T-helper 1 cell treated with Interleukin-12 subunit alpha and Interleukin-12 subunit beta and Interleukin-4 antibody, amounts not matched to agents 30 μg/mL and 1 μg/mL, for 36 hours (primary cell): ENCODE measurements around the gene MCEE.
"Not testable (repeated sequence)": the region's sequence is repeated elsewhere in the genome, so short reads cannot be mapped to it uniquely, and the experiment has no call there.

Experiments used
- H3K27ac Mint-ChIP-seq: one replicate; pipeline ENCODE4 v1.8.0; 2021; ENCODE audit warnings: mild to moderate bottlenecking, mixed read lengths
- H3K27me3 Mint-ChIP-seq: one replicate; pipeline ENCODE4 v1.8.0; 2021; ENCODE audit warnings: low read depth, mixed read lengths
- H3K36me3 Mint-ChIP-seq: one replicate; pipeline ENCODE4 v1.8.0; 2021; ENCODE audit warnings: low read depth, mixed read lengths
- H3K4me1 Mint-ChIP-seq: one replicate; pipeline ENCODE4 v1.8.0; 2021; ENCODE audit warnings: low read depth, mixed read lengths
- H3K4me3 Mint-ChIP-seq: one replicate; pipeline ENCODE4 v1.8.0; 2021; ENCODE audit warnings: mild to moderate bottlenecking, moderate library complexity, mixed read lengths
- H3K9me3 Mint-ChIP-seq: one replicate; pipeline ENCODE4 v1.8.0; 2021; ENCODE audit warnings: mixed read lengths

The MCEE gene

DNA sequence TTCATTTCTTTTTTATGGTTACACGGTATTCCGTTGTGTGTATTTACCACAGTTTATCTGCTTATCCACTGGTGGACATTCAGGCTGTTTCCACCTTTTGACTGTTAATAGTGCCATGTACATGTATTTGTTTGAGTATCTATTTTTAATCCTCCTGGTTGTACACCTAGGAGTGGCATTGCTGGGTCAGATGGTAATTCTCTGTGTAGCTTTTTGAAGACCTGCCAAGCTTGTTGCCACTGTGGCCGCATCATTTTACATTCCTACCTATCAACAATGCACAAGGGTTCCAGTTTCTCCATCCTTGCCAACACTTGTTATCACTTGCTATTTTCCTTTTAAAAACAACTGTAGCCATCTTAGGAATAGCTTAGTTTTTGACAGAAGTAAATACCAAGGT lies 13.8 kb upstream of the MCEE start:
- H3K9me3 Mint-ChIP-seq, result no peaks in the 10 kb centered on the region
- no peak overlapping the region for H3K4me3 Mint-ChIP-seq
- H3K36me3 Mint-ChIP-seq, result peaks cover 56% of the 10 kb centered on the region
- no peaks in the 10 kb centered on the region for H3K4me1 Mint-ChIP-seq
- H3K27me3 Mint-ChIP-seq, result no peaks in the 10 kb centered on the region
- no peak overlapping the region for H3K27ac Mint-ChIP-seq

DNA sequence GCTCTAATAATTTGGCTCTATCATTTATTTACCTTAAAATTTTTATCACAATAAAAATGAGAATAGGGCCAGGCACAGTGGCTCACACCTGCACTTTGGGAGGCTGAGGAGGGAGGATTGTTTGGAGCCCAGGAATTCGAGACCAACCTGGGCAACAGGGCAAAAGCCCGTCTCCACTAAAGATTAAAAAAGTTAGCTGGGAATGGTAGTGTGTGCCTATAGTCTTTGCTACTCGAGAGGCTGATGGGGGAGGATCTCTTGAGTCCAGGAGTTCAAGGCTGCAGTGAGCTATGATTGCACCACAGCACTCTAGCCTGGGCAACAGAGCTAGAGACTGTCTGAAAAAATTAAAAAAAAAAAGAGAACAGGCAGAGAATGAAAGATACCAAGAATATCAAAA lies 6.1 kb upstream of the MCEE start:
- Mint-ChIP-seq H3K9me3 (no peaks in the 10 kb centered on the region), H3K4me1 (no peaks in the 10 kb centered on the region), H3K27me3 (no peaks in the 10 kb centered on the region), H3K36me3 (peaks cover 26% of the 10 kb centered on the region), H3K27ac (no peak overlapping the region), H3K4me3 (no peak overlapping the region)

DNA sequence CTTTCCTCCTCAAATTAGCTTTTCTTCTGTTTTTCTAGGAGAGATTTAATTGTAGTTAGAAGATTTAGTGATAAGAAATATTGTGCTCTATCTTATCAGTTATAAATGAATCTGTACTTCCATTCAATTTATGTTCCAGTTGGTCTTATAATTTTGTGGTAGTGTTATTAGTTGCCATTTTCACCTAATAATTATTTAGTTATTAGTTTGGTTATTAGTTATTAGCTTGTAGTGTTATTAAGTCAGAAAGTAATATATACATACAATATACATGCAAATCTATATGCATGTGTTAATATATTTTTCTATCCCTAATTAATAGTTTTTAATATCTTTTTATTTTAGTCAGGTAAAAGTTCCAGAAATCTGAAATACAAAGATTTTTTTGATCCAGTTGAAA lies 3.6 kb upstream of the MCEE start:
- no peak overlapping the region for H3K4me3 Mint-ChIP-seq
- H3K27ac Mint-ChIP-seq, result no peak overlapping the region
- H3K4me1 Mint-ChIP-seq, result peaks cover 5% of the 10 kb centered on the region
- H3K36me3 Mint-ChIP-seq, result peaks cover 16% of the 10 kb centered on the region
- H3K9me3 Mint-ChIP-seq, result no peaks in the 10 kb centered on the region
- H3K27me3 Mint-ChIP-seq, result no peaks in the 10 kb centered on the region

DNA sequence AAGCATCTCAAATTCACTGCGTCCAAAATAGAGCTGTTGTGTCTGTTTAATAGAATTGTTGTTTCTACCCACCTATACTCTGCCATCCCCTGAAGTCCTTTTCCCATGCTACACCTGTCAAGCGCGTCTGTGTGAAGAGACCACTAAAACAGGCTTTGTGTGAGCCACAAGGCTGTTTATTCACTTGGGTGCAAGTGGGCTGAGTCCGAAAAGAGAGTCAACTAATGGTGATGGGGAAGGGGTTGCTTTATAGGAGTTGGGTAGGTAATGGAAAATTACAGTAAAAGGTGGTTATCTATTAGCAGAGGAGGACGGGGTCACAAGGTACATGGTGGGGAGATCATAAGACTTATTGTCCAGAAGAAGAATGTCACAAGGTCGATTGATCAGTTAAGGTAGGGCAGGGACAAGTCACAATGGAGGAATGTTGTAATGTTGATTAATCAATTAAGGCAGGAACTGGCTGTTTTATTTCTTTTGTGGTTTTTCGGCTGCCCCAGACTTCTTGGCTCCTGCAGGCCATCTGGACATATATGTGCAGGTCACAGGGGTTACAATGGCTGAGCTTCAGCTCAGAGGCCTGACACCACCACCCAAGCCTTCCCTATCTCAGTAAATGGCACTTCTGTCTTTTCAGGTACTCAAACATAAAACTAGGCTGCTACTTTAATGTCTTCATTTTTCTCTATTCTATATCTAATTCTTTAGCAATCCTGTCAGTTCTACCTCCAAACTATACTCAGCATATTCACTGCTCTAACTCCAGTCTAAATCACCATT lies 1.5 kb upstream of the MCEE start:
- not testable (repeated sequence) for H3K27me3 Mint-ChIP-seq, H3K4me1 Mint-ChIP-seq, H3K9me3 Mint-ChIP-seq, H3K36me3 Mint-ChIP-seq, H3K4me3 Mint-ChIP-seq, H3K27ac Mint-ChIP-seq

DNA sequence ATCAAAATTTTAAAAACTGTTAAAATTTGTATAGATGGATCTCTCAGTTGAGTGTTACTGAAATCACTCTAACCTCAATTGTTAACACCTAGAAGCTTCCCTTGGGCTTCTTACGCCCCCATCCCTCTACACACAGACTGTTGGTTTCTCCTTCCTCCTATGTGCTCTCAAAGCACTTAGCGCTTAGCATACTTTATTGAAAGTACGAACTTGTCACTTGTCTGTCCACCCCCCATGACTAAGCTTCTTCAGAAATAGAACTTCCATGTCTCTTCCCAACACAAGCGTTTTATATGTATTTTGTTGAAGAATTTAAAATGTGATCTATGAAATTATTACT lies 846 bp upstream of the MCEE start:
- Mint-ChIP-seq H3K4me1 (peaks cover 9% of the 10 kb centered on the region), H3K36me3 (peaks cover 5% of the 10 kb centered on the region), H3K9me3 (no peaks in the 10 kb centered on the region)

DNA sequence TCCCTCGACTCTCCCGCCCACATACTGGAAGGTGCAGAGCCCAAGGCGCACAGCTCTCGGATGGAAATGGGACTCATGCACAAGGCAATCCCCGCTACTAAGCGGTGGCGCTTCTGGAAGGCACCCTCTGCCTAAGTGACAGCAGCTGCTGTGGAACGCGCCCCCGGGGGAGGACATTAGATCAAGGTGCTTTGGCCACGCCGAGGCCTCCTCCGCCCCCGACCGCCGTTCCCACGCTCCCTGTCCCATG lies 202 bp downstream of the MCEE start:
- Mint-ChIP-seq H3K27ac (no peak overlapping the region), H3K4me1 (peaks cover 9% of the 10 kb centered on the region), H3K36me3 (peaks cover 7% of the 10 kb centered on the region), H3K27me3 (no peaks in the 10 kb centered on the region), H3K4me3 (no peak overlapping the region), H3K9me3 (no peaks in the 10 kb centered on the region)

More for the DNA sequence above, 846 bp upstream of the MCEE start:
- H3K27ac Mint-ChIP-seq, result no peak overlapping the region
- H3K4me3 Mint-ChIP-seq, result no peak overlapping the region
- no peaks in the 10 kb centered on the region for H3K27me3 Mint-ChIP-seq

DNA sequence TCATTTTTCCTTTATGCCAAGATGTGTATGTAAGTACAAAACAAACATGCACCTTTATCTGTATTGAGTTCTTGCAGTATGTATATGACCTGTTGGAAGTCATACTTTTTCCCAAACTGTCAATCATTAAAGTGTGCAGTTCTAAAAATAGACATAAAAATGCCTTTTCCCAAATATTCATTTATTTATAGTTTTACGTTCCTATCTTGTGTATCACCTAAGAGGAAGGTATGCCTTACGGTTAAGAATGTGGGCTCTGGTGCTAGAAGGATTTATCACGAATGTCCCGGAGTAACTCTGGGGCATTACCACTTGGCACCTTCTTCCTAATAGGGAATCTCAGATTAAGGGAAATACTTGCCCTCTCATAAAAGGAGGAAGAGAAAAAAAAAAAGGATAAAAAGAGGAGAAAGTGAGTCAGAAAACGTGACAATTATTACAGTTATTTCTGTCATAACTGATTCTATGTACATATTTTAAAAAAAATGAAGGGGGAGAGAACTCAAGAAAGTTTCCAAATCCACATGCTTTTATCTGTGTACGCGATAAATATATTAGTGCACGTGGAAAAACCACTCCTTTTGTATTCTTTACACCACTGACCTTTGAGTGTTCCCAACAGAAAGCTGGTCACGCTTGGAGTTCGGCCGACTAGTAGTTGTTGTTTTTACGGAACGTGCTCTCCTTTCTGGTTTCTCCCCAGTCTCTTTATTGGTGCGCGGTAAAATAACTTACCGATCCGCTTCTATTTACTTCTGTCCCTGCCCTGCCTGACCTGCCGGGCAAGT lies 721 bp downstream of the MCEE start:
- H3K9me3 Mint-ChIP-seq, result no peaks in the 10 kb centered on the region
- H3K27me3 Mint-ChIP-seq, result no peaks in the 10 kb centered on the region
- no peak overlapping the region for H3K4me3 Mint-ChIP-seq
- H3K4me1 Mint-ChIP-seq, result peaks cover 9% of the 10 kb centered on the region
- H3K27ac Mint-ChIP-seq, result no peak overlapping the region
- peaks cover 4% of the 10 kb centered on the region for H3K36me3 Mint-ChIP-seq

DNA sequence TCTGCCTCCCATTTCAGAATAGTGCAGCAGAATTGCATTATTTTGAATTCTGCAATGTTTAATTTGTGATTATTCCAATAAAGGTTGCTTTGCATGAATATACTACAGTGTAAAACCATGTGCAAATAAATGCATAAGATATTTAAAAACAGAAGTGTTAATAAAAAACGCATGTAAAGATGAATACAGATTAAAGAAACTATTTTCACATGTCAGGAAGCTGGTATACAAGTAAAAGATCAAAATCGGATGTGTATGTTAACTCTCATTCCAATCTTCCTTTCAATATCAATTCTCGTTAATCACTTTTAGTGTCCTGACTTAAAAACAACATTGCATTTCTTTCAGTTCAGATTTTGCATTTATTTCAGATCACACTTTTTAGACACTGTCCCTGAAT lies 3.1 kb downstream of the MCEE start:
- Mint-ChIP-seq H3K36me3 (peaks cover 11% of the 10 kb centered on the region), H3K27ac (no peak overlapping the region), H3K4me3 (no peak overlapping the region), H3K4me1 (peaks cover 9% of the 10 kb centered on the region), H3K9me3 (no peaks in the 10 kb centered on the region), H3K27me3 (no peaks in the 10 kb centered on the region)

DNA sequence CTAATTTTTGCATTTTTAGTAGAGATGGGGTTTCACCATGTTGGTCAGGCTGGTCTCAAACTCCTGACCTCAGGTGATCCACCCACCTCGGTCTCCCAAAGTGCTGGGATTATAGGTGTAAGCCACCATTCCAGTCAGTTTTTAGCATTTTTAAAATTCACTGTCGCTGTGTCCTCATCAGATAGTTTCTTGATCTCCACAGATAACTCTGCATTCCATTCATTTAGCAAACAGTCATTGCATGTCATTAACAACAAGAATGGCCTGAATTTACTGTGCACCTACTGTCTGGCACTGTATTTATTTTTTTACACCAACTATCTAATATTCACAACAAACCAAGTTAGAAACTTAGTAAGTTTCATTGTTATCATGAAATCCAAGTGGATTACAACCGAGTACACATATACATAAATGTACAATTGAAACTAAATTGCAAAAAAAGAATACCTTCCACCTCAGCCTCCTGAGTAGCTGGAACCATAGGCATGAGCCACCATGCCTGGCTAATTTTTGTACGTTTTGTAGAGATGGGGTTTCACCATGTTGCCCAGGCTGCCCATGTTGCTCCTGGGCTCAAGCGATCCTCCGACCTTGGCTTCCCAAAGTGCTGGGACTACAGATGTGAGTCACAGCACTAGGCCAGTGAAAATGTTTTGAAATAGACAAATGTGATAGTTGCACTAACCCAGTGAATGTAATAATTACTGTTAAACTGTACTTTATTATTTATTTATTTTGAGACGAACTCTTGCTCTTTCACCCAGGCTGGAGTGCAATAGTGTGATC lies 4.3 kb downstream of the MCEE start:
- H3K36me3 Mint-ChIP-seq, result peaks cover 12% of the 10 kb centered on the region
- no peak overlapping the region for H3K27ac Mint-ChIP-seq
- H3K9me3 Mint-ChIP-seq, result no peaks in the 10 kb centered on the region
- peaks cover 9% of the 10 kb centered on the region for H3K4me1 Mint-ChIP-seq
- no peak overlapping the region for H3K4me3 Mint-ChIP-seq
- no peaks in the 10 kb centered on the region for H3K27me3 Mint-ChIP-seq

DNA sequence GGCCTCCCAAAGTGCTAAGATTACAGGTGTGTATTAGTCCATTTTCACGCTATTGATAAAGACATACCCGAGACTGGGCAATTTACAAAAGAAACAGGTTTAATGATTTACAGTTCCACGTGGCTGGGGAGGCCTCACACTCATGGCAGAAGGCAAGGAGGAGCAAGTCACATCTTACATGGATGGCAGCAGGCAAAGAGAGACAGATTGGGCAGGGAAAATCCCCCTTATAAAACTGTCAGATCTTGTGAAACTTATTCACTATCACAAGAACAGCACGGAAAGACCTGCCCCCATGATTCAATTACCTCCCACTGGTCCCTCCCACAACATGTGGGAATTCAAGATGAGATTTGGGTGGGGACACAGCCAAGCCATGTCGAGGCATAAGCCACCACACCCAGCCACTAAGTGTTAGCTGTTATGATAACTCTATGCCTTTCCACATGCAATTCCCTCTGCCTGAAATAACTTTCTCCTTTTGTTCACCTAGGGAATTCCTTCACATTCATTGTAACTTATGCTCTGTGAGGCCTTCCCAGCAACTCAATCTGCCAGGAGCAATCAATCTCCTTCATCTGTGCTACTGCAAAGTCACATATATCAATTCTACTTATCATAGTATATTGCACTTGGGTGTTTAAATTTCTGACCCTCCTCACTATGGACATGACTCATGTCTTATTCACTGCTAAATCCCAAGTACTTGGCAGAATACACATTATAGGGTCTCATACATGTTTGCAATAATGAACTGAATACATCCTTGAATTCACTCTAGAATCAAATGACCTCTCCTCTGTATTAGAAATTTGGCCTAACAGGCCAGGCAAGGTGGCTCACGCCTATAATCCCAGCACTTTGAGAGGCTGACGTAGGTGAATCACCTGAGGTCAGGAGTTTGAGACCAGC lies 7.4 kb downstream of the MCEE start:
- no peak overlapping the region for H3K4me3 Mint-ChIP-seq
- peaks cover 21% of the 10 kb centered on the region for H3K36me3 Mint-ChIP-seq
- H3K27me3 Mint-ChIP-seq, result no peaks in the 10 kb centered on the region
- H3K9me3 Mint-ChIP-seq, result no peaks in the 10 kb centered on the region
- H3K27ac Mint-ChIP-seq, result no peak overlapping the region
- no peaks in the 10 kb centered on the region for H3K4me1 Mint-ChIP-seq

DNA sequence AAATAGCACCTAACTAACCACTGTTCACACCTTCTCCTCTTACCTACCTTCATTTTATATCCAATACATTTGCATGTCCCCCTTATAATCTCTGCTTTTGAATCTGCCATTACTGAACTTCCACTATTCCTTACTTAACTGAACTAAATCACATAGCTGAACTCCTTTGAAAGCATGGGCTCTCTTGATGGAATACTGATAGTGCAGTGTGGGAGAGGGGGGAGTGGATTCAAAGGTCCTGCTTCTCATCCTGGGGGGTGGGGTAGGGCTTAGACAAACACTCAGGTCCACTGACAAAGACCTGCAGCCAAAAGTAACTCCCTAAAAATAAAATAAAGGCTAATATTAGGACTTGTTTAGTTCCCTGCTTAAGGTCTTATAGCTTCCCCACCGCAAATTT lies 8.6 kb downstream of the MCEE start:
- no peaks in the 10 kb centered on the region for H3K27me3 Mint-ChIP-seq
- no peak overlapping the region for H3K27ac Mint-ChIP-seq
- H3K36me3 Mint-ChIP-seq, result peaks cover 21% of the 10 kb centered on the region
- H3K4me3 Mint-ChIP-seq, result no peak overlapping the region
- no peaks in the 10 kb centered on the region for H3K4me1 Mint-ChIP-seq
- no peaks in the 10 kb centered on the region for H3K9me3 Mint-ChIP-seq

DNA sequence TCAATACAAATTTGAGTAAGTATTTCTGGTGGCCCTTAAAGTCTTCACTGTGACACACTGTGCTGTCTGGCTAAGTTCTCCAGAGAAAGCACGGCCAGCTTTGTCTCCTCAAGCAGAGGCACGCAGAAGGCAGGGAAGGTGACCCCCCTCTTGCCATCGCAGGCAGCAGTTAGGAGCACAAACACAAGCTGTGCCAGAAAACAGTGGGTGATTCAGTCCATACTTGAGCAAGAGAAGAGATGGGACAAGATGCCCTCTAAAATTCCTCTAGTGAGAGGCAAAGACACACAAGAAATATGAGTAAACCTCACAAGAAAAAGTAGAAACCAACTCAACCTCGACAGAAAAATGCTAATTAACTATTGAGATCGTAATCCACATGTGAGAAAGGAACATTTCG lies 9.8 kb downstream of the MCEE start:
- Mint-ChIP-seq H3K27me3 (no peaks in the 10 kb centered on the region), H3K4me1 (no peaks in the 10 kb centered on the region), H3K27ac (no peak overlapping the region), H3K9me3 (no peaks in the 10 kb centered on the region), H3K36me3 (peaks cover 21% of the 10 kb centered on the region), H3K4me3 (no peak overlapping the region)

DNA sequence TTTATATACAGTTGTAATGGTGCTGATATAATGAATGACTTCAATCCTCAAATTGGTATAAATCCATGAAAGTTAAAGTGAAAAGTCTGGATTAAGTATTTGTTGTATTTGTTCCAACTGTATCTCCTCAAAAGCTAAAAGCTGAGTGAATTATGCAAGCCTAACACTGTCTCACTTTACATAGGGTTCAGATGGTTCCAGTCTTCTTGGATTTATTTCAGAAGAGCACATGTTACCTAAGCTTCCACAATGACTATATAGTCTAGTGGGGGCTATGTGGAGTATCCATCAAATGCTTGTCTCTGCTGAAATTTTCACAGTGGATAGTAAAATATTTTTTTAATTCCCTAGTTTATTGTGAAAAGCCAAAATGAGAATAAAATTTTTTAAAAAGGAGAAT lies 13.0 kb downstream of the MCEE start:
- H3K4me1 Mint-ChIP-seq, result peaks cover 2% of the 10 kb centered on the region
- H3K27me3 Mint-ChIP-seq, result no peaks in the 10 kb centered on the region
- no peaks in the 10 kb centered on the region for H3K9me3 Mint-ChIP-seq

DNA sequence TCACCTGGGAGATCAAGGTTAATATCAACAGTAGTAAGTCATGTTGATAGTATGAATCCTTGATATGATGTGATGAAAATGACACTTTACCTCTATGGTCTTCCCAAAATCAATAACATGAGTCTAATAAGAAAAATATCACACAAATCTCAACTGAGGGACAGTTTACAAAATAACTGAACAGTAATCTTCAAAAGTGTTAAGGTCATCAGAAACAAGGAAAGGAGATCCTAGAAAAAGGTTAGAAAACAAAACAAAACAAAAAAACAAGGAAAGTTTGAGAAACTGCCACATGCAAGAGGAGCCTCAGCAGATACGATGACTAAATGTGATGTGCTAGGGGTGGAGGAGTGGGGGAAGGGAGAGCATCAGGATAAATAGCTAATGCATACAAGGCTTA lies 16.2 kb downstream of the MCEE start:
- H3K36me3 Mint-ChIP-seq, result peaks cover 23% of the 10 kb centered on the region
- H3K27ac Mint-ChIP-seq, result no peak overlapping the region
- H3K4me1 Mint-ChIP-seq, result peaks cover 6% of the 10 kb centered on the region
- H3K9me3 Mint-ChIP-seq, result no peaks in the 10 kb centered on the region
- H3K4me3 Mint-ChIP-seq, result no peak overlapping the region
- no peaks in the 10 kb centered on the region for H3K27me3 Mint-ChIP-seq

More for the DNA sequence above, 13.0 kb downstream of the MCEE start:
- H3K27ac Mint-ChIP-seq, result no peak overlapping the region
- H3K4me3 Mint-ChIP-seq, result no peak overlapping the region
- peaks cover 22% of the 10 kb centered on the region for H3K36me3 Mint-ChIP-seq
